H1 (cell line): Measurements from ENCODE around the gene AFAP1L2. TPM values are rescaled to one million over a fixed set of nuclear protein-coding genes. Genes with fewer than 3 reads are reported as not detected.

ENCODE experiments used
- CTCF ChIA-PET: fragments of 300-600 bp; sonication (Branson Sonifier 250); formaldehyde crosslinking; loops from one replicate; lab custom pipeline; 2021; ENCODE audit not compliant: partially characterized antibody; lab: Charles Lee
- POLR2A ChIA-PET: fragments of 300-600 bp; sonication (Branson Sonifier 250); formaldehyde crosslinking; loops from one replicate; lab custom pipeline; 2021; ENCODE audit warnings: inconsistent platforms; ENCODE audit not compliant: partially characterized antibody; lab: Charles Lee
- DNase-seq, 2 experiments: peaks; one replicate each; pipeline versions ENCODE4 v3.0.0 to v3.0.0-alpha.2; 2010 to 2022; ENCODE audit warnings: low spot score in 2 of 2, low read depth in 1 of 2, mixed read lengths in 1 of 2
- FAIRE-seq: peaks from 2 replicates; lab custom pipeline; 2011; peaks lifted over from hg19 to GRCh38; lab: Jason Lieb, UNC
- H2AFZ ChIP-seq: 2 replicates; pipeline ENCODE4 v1.8.1; 2012; ENCODE audit warnings: low read length, inconsistent platforms
- H2AK5ac ChIP-seq: 2 replicates; pipeline ENCODE4 v1.6.1; 2013; ENCODE audit warnings: low read depth, low read length
- H2BK120ac ChIP-seq: replicated peaks from 2 replicates; pipeline ENCODE3; 2013; ENCODE audit warnings: low read depth, low read length, inconsistent platforms
- H2BK12ac ChIP-seq: 2 replicates; pipeline ENCODE4 v1.6.1; 2013; ENCODE audit warnings: low read depth, low read length
- H2BK15ac ChIP-seq: 2 replicates; pipeline ENCODE4 v1.6.1; 2013; ENCODE audit warnings: low read length
- H2BK20ac ChIP-seq: 2 replicates; pipeline ENCODE4 v1.6.1; 2013; ENCODE audit warnings: low read length
- H2BK5ac ChIP-seq: 2 replicates; pipeline ENCODE4 v1.6.1; 2013; ENCODE audit warnings: low read depth, low read length
- H3K14ac ChIP-seq: 2 replicates; pipeline ENCODE4 v1.6.1; 2013; ENCODE audit warnings: inconsistent platforms; ENCODE audit not compliant: insufficient read length
- H3K18ac ChIP-seq: 2 replicates; pipeline ENCODE4 v1.6.1; 2013; ENCODE audit warnings: low read length; ENCODE audit errors: extremely low read depth
- H3K23ac ChIP-seq: 2 replicates; pipeline ENCODE4 v1.6.1; 2013; ENCODE audit warnings: inconsistent platforms; ENCODE audit not compliant: insufficient read length
- H3K23me2 ChIP-seq: 2 replicates; pipeline ENCODE4 v1.6.1; 2013; ENCODE audit warnings: low read depth, low read length
- H3K27ac ChIP-seq: 2 replicates; pipeline ENCODE4 v1.6.1; 2011; ENCODE audit warnings: low read depth, low read length, inconsistent platforms
- H3K27me3 ChIP-seq, 4 experiments: replicated peaks in 1 of 4; 1 replicate in 1 of 4; 2 replicates in 3 of 4; pipeline versions ENCODE4 v1.6.1 to v1.8.1; 2011 to 2013; ENCODE audit warnings: low read length in 3 of 4, mild to moderate bottlenecking in 3 of 4, inconsistent platforms in 2 of 4, mixed read lengths in 2 of 4, moderate library complexity in 1 of 4; ENCODE audit not compliant: control insufficient read depth in 3 of 4, insufficient read depth in 3 of 4; ENCODE audit errors: extremely low read depth in 1 of 4
- H3K36me3 ChIP-seq, 4 experiments: 2 replicates each; pipeline versions ENCODE4 v1.6.1 to v1.8.1; 2011 to 2013; ENCODE audit warnings: mild to moderate bottlenecking in 4 of 4, low read length in 3 of 4, moderate library complexity in 2 of 4, control low read depth in 1 of 4, inconsistent platforms in 1 of 4; ENCODE audit not compliant: insufficient read depth in 4 of 4, control insufficient read depth in 2 of 4
- H3K4ac ChIP-seq: replicated peaks from 2 replicates; pipeline ENCODE3; 2013; ENCODE audit warnings: low read length, low read depth, mixed read lengths, inconsistent platforms; ENCODE audit not compliant: insufficient read length
- H3K4me1 ChIP-seq, 4 experiments: replicated peaks in 1 of 4; 1 replicate in 1 of 4; 2 replicates in 3 of 4; pipeline versions ENCODE4 v1.6.1 to v1.8.1; 2011 to 2013; ENCODE audit warnings: low read length in 3 of 4, inconsistent platforms in 2 of 4, mixed read lengths in 1 of 4; ENCODE audit not compliant: insufficient read depth in 4 of 4, control insufficient read depth in 3 of 4
- H3K4me2 ChIP-seq, 2 experiments: 2 replicates each; pipeline versions ENCODE4 v1.6.1 to v1.8.1; 2011 to 2013; ENCODE audit warnings: low read depth in 2 of 2, low read length in 2 of 2, control low read depth in 1 of 2, inconsistent platforms in 1 of 2, mild to moderate bottlenecking in 1 of 2; ENCODE audit not compliant: insufficient read depth in 1 of 2
- H3K4me3 ChIP-seq, 4 experiments: fragments of 200-600, 300-600 bp in 1 of 4; sonication (generic), shearing (Covaris generic), sonication (Bioruptor Twin) in 1 of 4; 2 replicates each; pipeline versions ENCODE4 v1.5.1 to v1.8.1; 2011 to 2016; ENCODE audit warnings: low read length in 4 of 4, low read depth in 3 of 4, control low read depth in 2 of 4, inconsistent platforms in 2 of 4, mild to moderate bottlenecking in 2 of 4, mixed read lengths in 1 of 4, moderate library complexity in 1 of 4; ENCODE audit not compliant: insufficient read depth in 2 of 4; ENCODE audit errors: extremely low read depth in 1 of 4
- H3K56ac ChIP-seq: replicated peaks from 2 replicates; pipeline ENCODE3; 2013; ENCODE audit warnings: low read depth, mild to moderate bottlenecking, mixed read lengths, low read length, inconsistent platforms; ENCODE audit not compliant: insufficient read length
- H3K79me1 ChIP-seq: 2 replicates; pipeline ENCODE4 v1.6.1; 2013; ENCODE audit warnings: low read depth, low read length, control low read depth
- H3K79me2 ChIP-seq, 2 experiments: 2 replicates each; pipeline versions ENCODE4 v1.6.1 to v1.8.1; 2012 to 2013; ENCODE audit warnings: low read length in 2 of 2, mild to moderate bottlenecking in 2 of 2, inconsistent platforms in 1 of 2; ENCODE audit not compliant: insufficient read depth in 2 of 2, control insufficient read depth in 1 of 2
- H3K9ac ChIP-seq, 4 experiments: replicated peaks in 1 of 4; 1 replicate in 1 of 4; 2 replicates in 3 of 4; pipeline versions ENCODE4 v1.6.1 to v1.8.1; 2011 to 2013; ENCODE audit warnings: low read depth in 3 of 4, low read length in 3 of 4, control low read depth in 2 of 4, mild to moderate bottlenecking in 2 of 4, moderate library complexity in 2 of 4, inconsistent platforms in 1 of 4; ENCODE audit errors: extremely low read depth in 1 of 4
- H3K9me3 ChIP-seq, 2 experiments: 2 replicates each; pipeline versions ENCODE4 v1.6.1 to v1.8.1; 2012 to 2013; ENCODE audit warnings: mild to moderate bottlenecking in 2 of 2, moderate library complexity in 2 of 2, control low read depth in 1 of 2, inconsistent platforms in 1 of 2, low read depth in 1 of 2, low read length in 1 of 2, mixed read lengths in 1 of 2; ENCODE audit not compliant: insufficient read depth in 2 of 2
- H4K20me1 ChIP-seq, 2 experiments: replicated peaks in 1 of 2; 2 replicates each; pipeline versions ENCODE3 to v1.8.1; 2011 to 2013; ENCODE audit warnings: inconsistent platforms in 2 of 2, low read length in 2 of 2, mild to moderate bottlenecking in 1 of 2; ENCODE audit not compliant: insufficient read depth in 2 of 2, control insufficient read depth in 1 of 2
- H4K5ac ChIP-seq: 2 replicates; pipeline ENCODE4 v1.6.1; 2013; ENCODE audit warnings: low read length, low read depth, mixed read lengths, inconsistent platforms; ENCODE audit not compliant: insufficient read length
- H4K8ac ChIP-seq: 2 replicates; pipeline ENCODE4 v1.8.0; 2013; ENCODE audit warnings: mild to moderate bottlenecking, moderate library complexity, low read length, inconsistent platforms; ENCODE audit not compliant: insufficient read depth; ENCODE audit errors: extremely low read depth
- H4K91ac ChIP-seq: replicated peaks from 2 replicates; pipeline ENCODE3; 2013; ENCODE audit warnings: low read length, mixed read lengths, inconsistent platforms; ENCODE audit not compliant: insufficient read length
- CBX5 ChIP-seq: fragments of 300-800, 300-1000 bp; sonication (generic); IDR thresholded peaks from 2 replicates; pipeline ENCODE4 v1.7.1; 2016; ENCODE audit warnings: antibody characterized with exemption, low read length, low read depth
- CBX8 ChIP-seq: fragments of 300-800, 300-1000 bp; sonication (generic); IDR thresholded peaks from 2 replicates; pipeline ENCODE4 v1.7.1; 2016; ENCODE audit warnings: low read depth, low read length, borderline replicate concordance
- EGR1 ChIP-seq: IDR thresholded peaks from 2 replicates; pipeline ENCODE4 v1.6.1; 2011; ENCODE audit warnings: low read depth, low read length, borderline replicate concordance
- EZH2 ChIP-seq: fragments of 200-600 bp; sonication (generic); IDR thresholded peaks from 2 replicates; pipeline ENCODE4 v1.7.1; 2012; ENCODE audit warnings: low read depth, mild to moderate bottlenecking, moderate library complexity, low read length, inconsistent platforms; ENCODE audit not compliant: severe bottlenecking
- GABPA ChIP-seq: IDR thresholded peaks from 2 replicates; pipeline ENCODE4 v1.6.1; 2011; ENCODE audit warnings: mild to moderate bottlenecking, low read length, moderate library complexity, borderline replicate concordance; ENCODE audit not compliant: insufficient read depth
- JUN ChIP-seq: IDR thresholded peaks from 2 replicates; pipeline ENCODE4 v1.6.1; 2011; ENCODE audit warnings: low read depth, mild to moderate bottlenecking, improper control_type of control experiment, low read length
- KDM1A ChIP-seq: fragments of 200-600, 300-600 bp; sonication (generic); IDR thresholded peaks from 2 replicates; pipeline ENCODE4 v1.7.1; 2016; ENCODE audit warnings: mild to moderate bottlenecking, low read length, borderline replicate concordance
- POLR2A ChIP-seq, 2 experiments: IDR thresholded peaks; 1 replicate in 1 of 2; 2 replicates in 1 of 2; pipeline ENCODE4 v1.6.1; 2011; ENCODE audit warnings: low read depth in 2 of 2, low read length in 2 of 2, mild to moderate bottlenecking in 2 of 2; ENCODE audit errors: control extremely low read depth in 1 of 2
- RBBP5 ChIP-seq: IDR thresholded peaks from 2 replicates; pipeline ENCODE4 v1.7.1; 2012; ENCODE audit warnings: low read depth, mild to moderate bottlenecking, inconsistent platforms, low read length, moderate library complexity, borderline replicate concordance
- SIX5 ChIP-seq: IDR thresholded peaks from 2 replicates; pipeline ENCODE4 v1.6.1; 2011; ENCODE audit warnings: mild to moderate bottlenecking, low read depth, low read length
- SP1 ChIP-seq: IDR thresholded peaks from 2 replicates; pipeline ENCODE4 v1.6.1; 2011; ENCODE audit warnings: low read depth, low read length
- TAF1 ChIP-seq: IDR thresholded peaks from 2 replicates; pipeline ENCODE4 v1.6.1; 2011; ENCODE audit warnings: mild to moderate bottlenecking, low read depth, low read length
- WGBS, 2 experiments: shearing (Covaris generic) in 1 of 2; methylation state at CpG; one replicate each; pipeline versions ENCODE4 v1.1.6 to v1.1.7; 2013 to 2015; ENCODE audit warnings: low lambda C conversion rate in 2 of 2, mixed read lengths in 2 of 2, inconsistent platforms in 1 of 2, low coverage in 1 of 2, missing lambda C conversion rate in 1 of 2; ENCODE audit not compliant: insufficient replicate concordance in 2 of 2, insufficient coverage in 1 of 2, insufficient read length in 1 of 2; ENCODE audit errors: extremely low coverage in 1 of 2, missing lambda C conversion rate in 1 of 2; 5-methylcytosine and 5-hydroxymethylcytosine counted together
- polyA plus RNA-seq, 7 experiments: library from polyadenylated mRNA; depleted of rRNA in 3 of 7; stranded (reverse) in 5 of 7; unstranded in 2 of 7; fragments of >200 nt in 5 of 7; fragments of 200-250 nt in 2 of 7; gene quantifications; 1 replicate in 5 of 7; 2 replicates in 1 of 7; 4 replicates in 1 of 7; pipeline versions ENCODE4 v1.2.1 to v1.2.3, GENCODE V29; 2011 to 2013; ENCODE audit warnings: missing spikeins in 2 of 7, mixed read lengths in 2 of 7
- total RNA-seq: library from RNA; stranded (reverse); fragmentation: NEBNext Ultra II Directional; extraction: Animal tissue kit (Norgen Biotek cat#: 25700); gene quantifications from 2 replicates; pipeline ENCODE4 v1.2.1, GENCODE V29; 2021

The AFAP1L2 gene
- total and polyA plus RNA-seq, 2 of the 8 experiments (the other 6 are each of a cell fraction or from before 2014, with no cell fraction given) = 3.9 to 6.4 TPM

- Histone ChIP-seq H2AK5ac (no peak overlapping the region), H3K27me3 (no peaks in the 10 kb centered on the region), H3K4ac (no peak overlapping the region), H3K18ac (no peak overlapping the region), H3K4me2 (no peak overlapping the region), H3K27ac (no peak overlapping the region), H3K56ac (no peak overlapping the region), H3K36me3 (peaks cover 0 to 13% (median 8%) of the 10 kb centered on the region in 4 experiments; a peak in 6 of 8 replicates), H3K14ac (no peak overlapping the region), H3K23me2 (no peaks in the 10 kb centered on the region), H3K9ac (no peak overlapping the region), H4K5ac (no peak overlapping the region), H3K4me3 (no peak overlapping the region), H4K91ac (no peak overlapping the region), H3K9me3 (no peaks in the 10 kb centered on the region), H2AFZ (no peak overlapping the region), H3K79me2 (no peaks in the 10 kb centered on the region), H2BK20ac (no peak overlapping the region), H2BK12ac (no peak overlapping the region), H2BK120ac (no peak overlapping the region), H3K23ac (no peak overlapping the region), H2BK15ac (no peak overlapping the region), H4K20me1 (peaks cover 0 to 4% of the 10 kb centered on the region in 2 experiments), H4K8ac (no peak overlapping the region), H2BK5ac (no peak overlapping the region), H3K79me1 (no peaks in the 10 kb centered on the region), H3K4me1 (no peaks in the 10 kb centered on the region)
- ChIA-PET CTCF (interaction anchor here (0.9 to 20.2 kb wide), 2 partner anchors 89 to 141 kb away, joined by 3 to 269 read pairs; no protein-coding TSS in a partner anchor), POLR2A (no interaction called here)
- TF ChIP-seq EZH2 = no peak
- no peak for TF ChIP-seq KDM1A
- TF ChIP-seq EGR1 = no peak
- no peak for TF ChIP-seq JUN
- no peak for TF ChIP-seq POLR2A (IDR thresholded peaks at IDR 0.05; ENCODE audit: control extremely low read depth in 1 of 2, low read depth in 2 of 2, low read length in 2 of 2)
- no peak for TF ChIP-seq TAF1
- TF ChIP-seq GABPA = no peak
- TF ChIP-seq SP1 = no peak
- TF ChIP-seq CBX5 = no peak
- TF ChIP-seq CBX8 = no peak
- no peak for TF ChIP-seq SIX5
- no peak for TF ChIP-seq RBBP5
- 90% methylated on average over 4 of the region's 4 CpGs; no CpG with 5 or more reads in 1 of the 2 experiments for WGBS, 2 experiments
- FAIRE-seq (no peak), DNase-seq (no peak)
These were observed 37.9 kb upstream of the AFAP1L2 start for GRCh38 chr10:114442091-114442630.
